Thymus (tissue), 14 donors: Measurements from ENCODE around the gene SPATA4. TPM values are rescaled to one million over a fixed set of nuclear protein-coding genes. Genes with fewer than 3 reads are reported as not detected.

Experiments
- DNase-seq, 9 donors: peaks; one replicate each; pipeline ENCODE4 v3.0.0-alpha.2; 2013; ENCODE audit warnings: low spot score in 9 of 9, low read depth in 6 of 9, missing footprints in 1 of 9
- H3K27ac ChIP-seq, 2 donors: one replicate each; pipeline ENCODE4 v1.5.1; 2013; ENCODE audit warnings: control low read depth in 1 of 2, low read depth in 1 of 2, low read length in 1 of 2, mild to moderate bottlenecking in 1 of 2, moderate library complexity in 1 of 2
- H3K27me3 ChIP-seq, 2 donors: one replicate each; pipeline ENCODE4 v1.5.1; 2013; ENCODE audit warnings: low read length in 1 of 2; ENCODE audit not compliant: control insufficient read depth in 2 of 2, insufficient read depth in 1 of 2
- H3K36me3 ChIP-seq, 2 donors: one replicate each; pipeline ENCODE4 v1.5.1; 2013; ENCODE audit warnings: low read length in 1 of 2, mild to moderate bottlenecking in 1 of 2, moderate library complexity in 1 of 2; ENCODE audit not compliant: control insufficient read depth in 2 of 2, insufficient read depth in 2 of 2
- H3K4me1 ChIP-seq, 2 donors: one replicate each; pipeline ENCODE4 v1.5.1; 2013; ENCODE audit warnings: low read length in 2 of 2; ENCODE audit not compliant: control insufficient read depth in 2 of 2, insufficient read depth in 2 of 2
- H3K4me3 ChIP-seq, 2 donors: one replicate each; pipeline ENCODE4 v1.5.1; 2013; ENCODE audit warnings: low read length in 2 of 2, control low read depth in 1 of 2, mild to moderate bottlenecking in 1 of 2
- H3K9me3 ChIP-seq, 2 donors: one replicate each; pipeline ENCODE4 v1.5.1; 2013; ENCODE audit warnings: low read length in 1 of 2, mild to moderate bottlenecking in 1 of 2; ENCODE audit not compliant: control insufficient read depth in 2 of 2, insufficient read depth in 1 of 2
- WGBS: extraction: QIAGEN DNeasy Blood & Tissue Kit; methylation state at CpG from one replicate; pipeline ENCODE4 v1.1.7; 2013; 5-methylcytosine and 5-hydroxymethylcytosine counted together
- long read RNA-seq, 10 donors: transcript quantifications; one replicate each; lab custom pipeline, GENCODE V29; 2026
- polyA plus RNA-seq: library from polyadenylated mRNA; stranded (reverse); fragments of 200-250 nt; gene quantifications from one replicate; pipeline ENCODE4 v1.2.3, GENCODE V29; 2013
- total RNA-seq: library from RNA; stranded (reverse); fragments of 120-200 nt; gene quantifications from one replicate; pipeline ENCODE4 v1.2.4, GENCODE V29; 2013
- donor health status: healthy.

The SPATA4 gene
- total RNA-seq (not detected), polyA plus RNA-seq (0.16 TPM)
- long read RNA-seq, donor 1 = 0 reads
- long read RNA-seq, donor 2 = 0 reads
- long read RNA-seq, donor 3 = 0 reads
- long read RNA-seq, donor 4 = 0 reads
- long read RNA-seq, donor 5 = 0 reads
- long read RNA-seq, donor 6 = 0 reads
- long read RNA-seq, donor 7 = 0 reads
- long read RNA-seq, donor 8 = 0 reads
- long read RNA-seq, donor 9 = 0 reads
- long read RNA-seq, donor 10 = 0 reads

- peak; percentile 69 to 93 (median 83) for DNase-seq
- H3K4me1 ChIP-seq = peaks cover 3 to 4% of the 10 kb centered on the region in 2 donors
- H3K4me3 ChIP-seq = peak within 1 kb of the TSS; percentile 44 to 54
- under 1% methylated on average over 45 of the region's 45 CpGs for WGBS
- H3K9me3 ChIP-seq = peaks cover 0 to 4% of the 10 kb centered on the region in 2 donors
- no peak within 1 kb of the TSS for H3K27ac ChIP-seq
- no peaks in the 10 kb centered on the region for H3K36me3 ChIP-seq
- no peaks in the 10 kb centered on the region for H3K27me3 ChIP-seq
Measured at GRCh38 chr4:176195184-176195978, at the start of gene SPATA4. Gene SPATA4, minus strand, starts transcription at chr4:176195585. Its CDS starts 23 bp downstream, at chr4:176195562.

GRCh38 chr4:176242764-176243347 lies 47.5 kb upstream of the SPATA4 start:
- Histone ChIP-seq H3K36me3 (no peaks in the 10 kb centered on the region), H3K4me1 (no peaks in the 10 kb centered on the region), H3K4me3 (no peak overlapping the region), H3K9me3 (no peaks in the 10 kb centered on the region), H3K27me3 (no peaks in the 10 kb centered on the region), H3K27ac (no peak overlapping the region)
- 98% methylated on average over 1 of the region's 1 CpG for WGBS
- no peak for DNase-seq

GRCh38 chr4:176241703-176242102 lies 46.3 kb upstream of the SPATA4 start:
- Histone ChIP-seq H3K36me3 (no peaks in the 10 kb centered on the region), H3K27ac (no peak overlapping the region), H3K4me1 (no peaks in the 10 kb centered on the region), H3K9me3 (no peaks in the 10 kb centered on the region), H3K27me3 (no peaks in the 10 kb centered on the region), H3K4me3 (no peak overlapping the region)
- DNase-seq = no peak
- 94% methylated on average over 8 of the region's 8 CpGs for WGBS

GRCh38 chr4:176238826-176239225 lies 43.4 kb upstream of the SPATA4 start:
- no peak overlapping the region for H3K4me3 ChIP-seq
- no peaks in the 10 kb centered on the region for H3K9me3 ChIP-seq
- no peak overlapping the region for H3K27ac ChIP-seq
- WGBS = 71% methylated on average over 4 of the region's 4 CpGs
- DNase-seq = no peak
- no peaks in the 10 kb centered on the region for H3K27me3 ChIP-seq
- no peaks in the 10 kb centered on the region for H3K4me1 ChIP-seq
- H3K36me3 ChIP-seq = no peaks in the 10 kb centered on the region

GRCh38 chr4:176238157-176238610 lies 42.8 kb upstream of the SPATA4 start:
- H3K36me3 ChIP-seq = no peaks in the 10 kb centered on the region
- H3K4me3 ChIP-seq = no peak overlapping the region
- no peaks in the 10 kb centered on the region for H3K4me1 ChIP-seq
- H3K27ac ChIP-seq = no peak overlapping the region
- H3K27me3 ChIP-seq = no peaks in the 10 kb centered on the region
- H3K9me3 ChIP-seq = no peaks in the 10 kb centered on the region
- 93% methylated on average over 7 of the region's 7 CpGs for WGBS
- DNase-seq = no peak

- Histone ChIP-seq H3K9me3 (no peaks in the 10 kb centered on the region), H3K27me3 (no peaks in the 10 kb centered on the region), H3K27ac (no peak overlapping the region), H3K4me1 (no peaks in the 10 kb centered on the region), H3K36me3 (no peaks in the 10 kb centered on the region), H3K4me3 (no peak overlapping the region)
- DNase-seq = no peak
- 96% methylated on average over 5 of the region's 5 CpGs for WGBS
Measured at GRCh38 chr4:176236946-176237345, 41.6 kb upstream of the SPATA4 start.

GRCh38 chr4:176230836-176231235 lies 35.5 kb upstream of the SPATA4 start:
- H3K4me3 ChIP-seq = no peak overlapping the region
- no peaks in the 10 kb centered on the region for H3K27me3 ChIP-seq
- no peaks in the 10 kb centered on the region for H3K4me1 ChIP-seq
- 93% methylated on average over 4 of the region's 4 CpGs for WGBS
- H3K27ac ChIP-seq = no peak overlapping the region
- no peak for DNase-seq
- no peaks in the 10 kb centered on the region for H3K9me3 ChIP-seq
- no peaks in the 10 kb centered on the region for H3K36me3 ChIP-seq

GRCh38 chr4:176229645-176230044 lies 34.3 kb upstream of the SPATA4 start:
- DNase-seq = no peak
- Histone ChIP-seq H3K36me3 (no peaks in the 10 kb centered on the region), H3K27ac (no peak overlapping the region), H3K9me3 (no peaks in the 10 kb centered on the region), H3K4me3 (no peak overlapping the region), H3K27me3 (no peaks in the 10 kb centered on the region), H3K4me1 (no peaks in the 10 kb centered on the region)
- WGBS = 80% methylated on average over 4 of the region's 4 CpGs

- H3K4me1 ChIP-seq = no peaks in the 10 kb centered on the region
- H3K36me3 ChIP-seq = no peaks in the 10 kb centered on the region
- H3K9me3 ChIP-seq = no peaks in the 10 kb centered on the region
- no peak for DNase-seq
- 84% methylated on average over 5 of the region's 5 CpGs for WGBS
- no peak overlapping the region for H3K27ac ChIP-seq
- no peaks in the 10 kb centered on the region for H3K27me3 ChIP-seq
- no peak overlapping the region for H3K4me3 ChIP-seq
Measured at GRCh38 chr4:176226736-176227135, 31.4 kb upstream of the SPATA4 start.
